Central memory CD4-positive, alpha-beta T cell (primary cell): ENCODE results near the gene ERVH48-1.
"Not testable (repeated sequence)": the region's sequence is repeated elsewhere in the genome, so short reads cannot be mapped to it uniquely, and the experiment has no call there.

ENCODE experiments used
- DNase-seq: peaks from one replicate; pipeline ENCODE4 v3.0.0; 2022
- total RNA-seq, 3 experiments: gene quantifications; one replicate each; lab custom pipeline; 2026; lab: John Stamatoyannopoulos, UW

Gene ERVH48-1
- total RNA-seq, result 0 to 0.65 (median 0) reads per million in 3 experiments

GRCh38 chr21:42925114-42925926 lies at the start of gene ERVH48-1:
TSS of gene ERVH48-1 (minus strand) at chr21:42925630. CDS start at chr21:42919006, 6,624 bp downstream.
- no peak for DNase-seq

- peak; percentile 99 for DNase-seq
Observed at GRCh38 chr21:42973991-42974831, 48.8 kb upstream of the ERVH48-1 start, which contains the start of gene PKNOX1. TSS of gene PKNOX1 (plus strand) at chr21:42974562. CDS start at chr21:43004382, 29,820 bp downstream.

- no peak for DNase-seq
Observed at GRCh38 chr21:42973309-42973990, 48.0 kb upstream of the ERVH48-1 start.

- DNase-seq, result no peak
Observed at GRCh38 chr21:42971897-42972275, 46.5 kb upstream of the ERVH48-1 start.

- DNase-seq, result no peak
Observed at GRCh38 chr21:42970946-42971653, 45.7 kb upstream of the ERVH48-1 start.

GRCh38 chr21:42969193-42969600 lies 43.8 kb upstream of the ERVH48-1 start:
- no peak for DNase-seq

- DNase-seq, result not testable (repeated sequence)
Observed at GRCh38 chr21:42967616-42968015, 42.2 kb upstream of the ERVH48-1 start.

- DNase-seq, result no peak
Observed at GRCh38 chr21:42965211-42965560, 39.8 kb upstream of the ERVH48-1 start.

GRCh38 chr21:42964546-42965210 lies 39.2 kb upstream of the ERVH48-1 start:
- DNase-seq, result no peak

- DNase-seq, result no peak
Observed at GRCh38 chr21:42964086-42964485, 38.7 kb upstream of the ERVH48-1 start.

- DNase-seq, result no peak
Observed at GRCh38 chr21:42962380-42963007, 37.1 kb upstream of the ERVH48-1 start.

- DNase-seq, result no peak
Observed at GRCh38 chr21:42959728-42960127, 34.3 kb upstream of the ERVH48-1 start.

GRCh38 chr21:42958122-42958521 lies 32.7 kb upstream of the ERVH48-1 start:
- DNase-seq, result not testable (repeated sequence)

- DNase-seq, result no peak
Observed at GRCh38 chr21:42956824-42957630, 31.6 kb upstream of the ERVH48-1 start.

- DNase-seq, result not testable (repeated sequence)
Observed at GRCh38 chr21:42951193-42951592, 25.8 kb upstream of the ERVH48-1 start.

- DNase-seq, result not testable (repeated sequence)
Observed at GRCh38 chr21:42949094-42949755, 23.8 kb upstream of the ERVH48-1 start.

- no peak for DNase-seq
Observed at GRCh38 chr21:42942244-42942643, 16.8 kb upstream of the ERVH48-1 start.

GRCh38 chr21:42941696-42942085 lies 16.3 kb upstream of the ERVH48-1 start:
- DNase-seq, result no peak

GRCh38 chr21:42939582-42940413 lies 14.4 kb upstream of the ERVH48-1 start:
- DNase-seq, result no peak
